NCI-H2029 (cell line): Measurements from ENCODE around the gene TKT.
A peak's percentile ranks its signal among the peaks of the same experiment; 100 is the strongest.

ENCODE experiments used
- DNase-seq: peaks from one replicate; lab custom pipeline; 2025; lab: John Stamatoyannopoulos, UW

The TKT gene

GRCh38 chr3:53239800-53240199 is 16.0 kb downstream of the TKT start:
- DNase-seq, result no peak

- no peak for DNase-seq
Measured at GRCh38 chr3:53238886-53239285, 16.9 kb downstream of the TKT start.

DNA sequence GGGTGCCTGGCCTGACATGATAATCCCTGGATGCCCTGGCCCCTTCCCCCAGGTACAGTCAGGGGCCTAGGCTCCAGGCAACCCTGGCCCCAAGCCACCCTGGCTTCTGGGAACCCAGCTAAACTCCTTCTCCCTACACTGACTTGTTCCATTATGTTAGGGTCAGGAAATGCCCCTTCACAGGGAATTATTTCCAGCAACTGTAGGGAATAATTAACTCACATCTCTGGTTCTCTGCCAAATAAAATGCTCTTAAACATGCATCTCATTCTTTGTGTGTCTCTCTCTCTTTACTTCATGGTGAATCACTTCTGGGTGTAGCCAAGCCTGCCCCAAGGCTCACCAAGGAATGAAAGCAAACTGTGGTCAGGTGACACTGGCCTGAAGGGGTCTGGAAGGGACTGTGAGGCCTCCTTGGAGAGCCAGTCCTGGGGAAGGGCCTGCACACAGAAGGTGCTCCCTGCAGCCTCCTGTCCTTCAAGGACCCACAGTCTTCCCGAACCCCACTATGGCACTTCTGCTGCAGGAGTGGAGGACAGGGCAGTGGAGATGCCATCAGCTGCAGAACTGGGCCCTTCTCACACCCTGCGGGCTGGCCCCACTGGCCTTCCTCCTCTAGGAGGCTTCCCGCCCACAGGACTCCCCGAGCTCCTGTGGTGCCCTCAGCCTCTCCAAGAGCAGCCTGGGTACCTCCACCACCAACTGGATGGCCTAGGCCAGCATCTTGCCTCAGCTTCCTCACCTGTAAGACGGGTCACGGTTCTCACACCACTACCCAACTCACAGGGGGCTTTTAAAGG is 17.6 kb downstream of the TKT start:
- peak; percentile 17 for DNase-seq

DNA sequence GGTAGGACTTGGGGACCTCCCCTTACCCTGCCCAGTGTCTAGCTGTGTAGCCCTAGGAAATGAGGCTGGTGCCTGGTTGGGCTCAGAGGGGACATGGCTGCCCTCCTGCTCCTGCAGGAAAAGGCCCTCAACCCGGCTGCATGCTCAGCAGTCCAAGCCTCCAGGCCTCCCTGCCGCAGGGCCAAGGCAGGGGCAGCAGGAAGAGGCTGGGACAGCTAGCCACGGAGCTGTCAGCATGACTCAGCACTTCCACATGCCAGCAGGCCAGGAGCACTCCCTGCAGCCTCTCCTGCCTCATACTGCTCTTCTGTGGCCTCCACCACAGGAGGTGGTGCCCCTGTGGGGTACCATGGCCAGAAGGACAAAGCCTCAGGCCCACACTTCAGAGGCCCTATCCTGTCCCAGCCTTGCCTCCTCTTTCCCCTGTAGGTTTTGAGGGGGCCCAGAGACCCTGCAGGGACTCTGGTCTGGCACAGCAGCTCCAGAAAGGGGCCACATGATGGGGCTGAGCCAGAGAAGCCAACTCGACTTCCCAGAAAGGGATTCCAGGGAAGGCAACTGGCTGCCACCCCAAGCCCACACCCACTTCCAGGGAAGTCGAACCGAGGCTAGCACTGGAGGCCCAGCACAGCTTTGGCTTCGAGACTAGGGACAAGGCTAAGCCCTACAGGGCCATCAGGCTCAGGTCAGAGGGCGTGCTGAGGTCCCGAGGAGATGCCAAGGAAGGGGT is 19.5 kb downstream of the TKT start:
- DNase-seq, result no peak

GRCh38 chr3:53235545-53235944 is 20.3 kb downstream of the TKT start:
- DNase-seq, result no peak

GRCh38 chr3:53234841-53235232 is 21.0 kb downstream of the TKT start:
- no peak for DNase-seq

GRCh38 chr3:53234130-53234840 is 21.5 kb downstream of the TKT start:
- no peak for DNase-seq

GRCh38 chr3:53232641-53233377 is 23.0 kb downstream of the TKT start:
- no peak for DNase-seq

DNA sequence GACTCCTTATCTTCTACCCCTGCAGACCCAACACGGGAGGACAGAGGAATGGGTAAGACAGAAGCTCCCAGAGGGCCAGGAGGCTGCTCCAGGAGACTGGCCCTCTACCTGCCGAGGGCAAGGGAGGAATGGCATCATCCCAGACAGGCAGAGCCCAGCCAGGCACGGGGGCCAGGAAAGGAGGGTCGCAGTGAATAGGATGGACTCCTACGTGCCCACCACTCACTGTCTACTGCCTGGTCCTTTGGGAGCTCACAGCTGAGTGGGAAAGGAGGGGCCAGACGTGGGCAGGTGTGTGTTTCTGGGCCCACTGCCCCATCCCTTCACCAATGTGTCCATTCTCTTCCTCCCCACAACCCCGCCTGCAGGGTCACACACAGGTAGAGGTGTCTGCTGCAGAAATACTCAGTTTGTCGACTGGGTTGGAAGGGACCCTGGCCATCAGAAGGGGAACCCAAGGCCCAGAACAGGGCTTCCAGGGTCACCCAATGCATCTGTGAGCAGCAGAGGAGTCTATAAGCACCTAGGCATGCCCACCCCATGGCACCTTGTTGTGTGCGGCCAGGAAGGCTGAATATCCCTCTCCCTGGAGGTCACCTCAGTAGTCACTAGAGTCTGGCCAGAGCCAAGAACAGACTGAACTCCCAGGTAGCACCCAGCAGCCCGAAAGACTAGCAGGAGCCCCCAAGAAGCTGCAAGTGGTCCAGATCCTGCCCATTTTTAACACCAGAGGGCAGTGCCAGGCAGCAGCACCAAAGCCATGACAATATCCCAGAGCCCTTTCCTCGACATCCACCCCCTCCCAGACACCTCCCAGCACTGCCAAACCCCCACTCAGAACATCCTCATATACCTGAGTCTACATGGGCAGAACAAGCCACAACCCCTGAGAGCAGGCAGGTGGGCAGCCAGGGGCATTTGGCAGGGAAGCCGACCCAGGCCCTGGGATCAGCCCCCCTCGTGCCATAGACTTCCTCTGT is 24.0 kb downstream of the TKT start:
- DNase-seq, result no peak

DNA sequence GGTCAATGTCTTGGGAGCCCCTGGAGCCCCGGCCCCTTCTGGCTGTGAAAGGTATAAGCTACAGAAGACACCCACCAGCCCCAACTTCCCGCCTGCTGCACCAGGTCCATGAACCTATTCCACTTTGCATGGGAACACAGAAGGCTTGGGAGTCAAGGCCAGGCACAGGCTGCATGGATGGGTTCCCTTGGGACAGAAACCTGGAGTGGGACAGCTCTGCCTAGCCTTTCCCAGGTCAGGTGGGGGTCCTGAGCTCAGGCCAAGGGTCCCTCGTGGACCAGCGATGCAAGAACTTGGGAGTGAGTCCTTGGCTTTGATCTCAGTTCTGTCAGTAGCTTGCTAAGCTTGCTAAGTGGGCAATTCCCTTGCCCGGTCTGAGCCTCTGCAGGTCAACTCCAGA is 25.0 kb downstream of the TKT start:
- DNase-seq, result no peak

DNA sequence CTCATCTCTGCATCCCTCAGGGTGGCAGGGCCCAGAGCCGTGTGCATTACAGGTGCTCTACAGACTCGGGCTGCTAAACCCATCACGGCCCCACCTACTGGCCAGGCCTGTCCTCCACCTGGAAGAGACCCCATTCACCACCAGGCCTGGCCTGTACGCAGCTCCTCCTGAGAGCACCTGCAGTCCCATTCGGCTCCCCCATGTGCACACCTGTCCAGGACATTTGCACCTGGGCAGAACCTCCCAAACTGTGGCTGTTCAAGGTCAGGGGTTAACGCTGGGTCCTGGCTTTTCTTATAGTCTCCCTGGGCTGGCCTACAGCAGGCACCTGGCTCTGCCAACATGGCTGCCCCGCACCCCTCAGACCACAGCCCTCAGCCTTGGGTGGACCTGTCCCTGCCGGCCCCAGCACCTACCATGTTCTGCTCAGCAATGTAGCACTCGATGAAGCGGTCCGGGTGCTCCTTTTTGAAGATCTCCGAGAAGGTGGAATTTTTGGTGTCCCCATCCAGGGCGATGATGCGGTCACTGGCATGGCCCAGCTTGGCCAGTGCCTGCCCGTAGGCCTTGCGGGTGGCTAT is 25.7 kb downstream of the TKT start:
- DNase-seq, result no peak

GRCh38 chr3:53229606-53230005 is 26.2 kb downstream of the TKT start:
- no peak for DNase-seq

DNA sequence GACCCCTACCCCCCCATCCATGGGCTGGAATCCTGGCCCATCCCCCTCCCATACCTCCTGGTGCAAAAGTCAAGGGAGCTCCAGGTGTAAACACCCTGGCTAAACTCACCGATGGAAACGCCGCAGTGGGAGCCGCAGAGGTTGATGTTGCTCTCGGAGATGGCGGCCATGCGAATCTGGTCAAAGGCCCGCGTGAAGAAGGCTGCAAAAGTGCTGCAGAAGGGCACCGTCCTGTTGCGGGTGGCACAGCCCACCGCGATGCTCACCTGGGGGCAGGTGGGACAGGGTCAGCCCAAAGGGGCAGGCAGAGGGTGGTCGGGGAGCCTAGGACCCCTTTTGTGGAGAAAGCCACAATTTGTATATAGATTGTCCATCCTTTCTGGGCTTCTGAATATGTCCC is 26.7 kb downstream of the TKT start:
- no peak for DNase-seq

GRCh38 chr3:53227993-53228885 is 27.6 kb downstream of the TKT start:
- no peak for DNase-seq

- DNase-seq, result no peak
Measured at GRCh38 chr3:53226841-53227407, 28.9 kb downstream of the TKT start.

DNA sequence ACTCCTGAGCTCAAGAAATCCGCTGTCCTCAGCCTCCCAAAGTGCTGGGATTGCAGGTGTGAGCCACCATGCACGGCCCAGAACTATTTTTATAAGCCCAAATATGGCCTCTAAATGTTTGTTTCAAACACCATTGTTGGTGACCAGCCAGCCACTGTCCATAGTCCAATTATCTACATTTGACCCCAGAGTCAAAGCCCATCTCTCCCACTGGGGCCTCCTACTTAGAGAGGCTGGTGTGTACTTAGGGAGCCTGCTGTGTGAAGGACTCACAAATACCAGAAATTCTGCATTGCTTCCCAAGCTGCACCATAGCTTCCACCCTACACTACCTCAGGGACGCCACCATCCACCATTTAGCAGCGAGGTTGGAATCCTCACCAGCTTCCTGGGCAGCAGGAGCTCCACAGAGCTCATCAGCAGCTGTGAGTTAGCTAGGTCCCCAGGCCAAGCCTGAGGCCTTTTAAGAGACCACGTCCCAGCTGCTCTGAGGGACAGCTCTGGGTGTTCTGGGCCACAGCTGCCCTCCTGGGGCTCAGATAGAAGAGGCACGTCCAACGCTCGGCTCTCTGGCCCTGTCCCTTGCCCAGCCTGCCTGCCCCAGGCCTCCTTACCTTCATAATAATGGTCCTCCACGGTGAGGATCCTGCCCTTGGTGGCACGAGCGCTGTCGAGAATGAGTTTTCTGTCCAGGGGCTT is 29.5 kb downstream of the TKT start:
- no peak for DNase-seq

- no peak for DNase-seq
Measured at GRCh38 chr3:53225651-53226050, 30.2 kb downstream of the TKT start.

- no peak for DNase-seq
Measured at GRCh38 chr3:53225181-53225580, 30.6 kb downstream of the TKT start.

GRCh38 chr3:53224536-53224935 is 31.3 kb downstream of the TKT start:
- DNase-seq, result no peak
